Mammary epithelial cell (primary cell): ENCODE data around the gene CYP4A22.
"Not testable (repeated sequence)": the region's sequence is repeated elsewhere in the genome, so short reads cannot be mapped to it uniquely, and the experiment has no call there.

Source experiments
- EZH2 ChIP-seq: IDR thresholded peaks from 2 replicates; pipeline ENCODE4 v1.6.1; 2012; ENCODE audit warnings: low read length, inconsistent platforms, borderline replicate concordance
- TF ChIP-seq, protein P1 (sequence below), 2 donors: IDR thresholded peaks in 1 of 2; conservative IDR thresholded peaks in 1 of 2; 2 replicates each; pipeline ENCODE4 v1.5.1; 2011 to 2012; ENCODE audit warnings: inconsistent platforms in 2 of 2, low read length in 2 of 2, mild to moderate bottlenecking in 2 of 2, control low read depth in 1 of 2, low read depth in 1 of 2; ENCODE audit not compliant: insufficient read depth in 1 of 2; ENCODE audit errors: extremely low read depth in 1 of 2

DNA sequence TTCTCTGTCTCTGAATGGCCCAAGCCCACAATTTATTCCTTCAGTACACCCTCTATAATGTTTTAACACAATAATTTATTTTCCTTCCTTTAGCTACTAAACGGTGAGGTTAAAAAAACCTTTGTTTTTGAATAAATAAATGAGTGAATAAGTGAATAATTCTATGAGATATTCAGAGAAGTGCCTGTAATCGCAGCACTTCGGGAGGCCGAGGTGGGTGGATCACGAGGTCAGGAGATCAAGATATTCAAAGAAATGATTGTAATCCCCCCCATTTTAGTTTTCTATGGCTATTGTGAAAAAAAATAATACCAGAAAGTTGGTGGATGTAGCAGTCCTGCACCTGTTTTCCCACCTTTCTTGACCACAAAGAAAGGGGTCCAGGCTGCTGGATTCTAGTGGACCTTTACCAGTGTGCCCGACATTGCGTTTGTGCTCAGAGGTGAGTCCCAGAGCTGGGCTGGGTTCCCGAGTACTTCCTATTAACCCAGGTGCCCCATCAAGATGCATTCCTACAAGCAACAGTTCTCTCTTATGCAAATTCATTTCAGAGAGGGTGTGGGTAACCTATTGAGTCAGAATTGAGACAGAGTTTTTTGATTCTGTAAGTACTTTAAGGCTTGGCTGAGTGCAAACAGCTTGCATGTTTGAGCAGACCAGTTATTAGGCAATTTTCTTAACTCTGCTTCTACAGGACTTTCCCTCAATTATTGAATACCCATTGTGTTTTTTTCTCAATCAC lies 7.6 kb upstream of the CYP4A22 start:
- TF ChIP-seq, protein P1, sequence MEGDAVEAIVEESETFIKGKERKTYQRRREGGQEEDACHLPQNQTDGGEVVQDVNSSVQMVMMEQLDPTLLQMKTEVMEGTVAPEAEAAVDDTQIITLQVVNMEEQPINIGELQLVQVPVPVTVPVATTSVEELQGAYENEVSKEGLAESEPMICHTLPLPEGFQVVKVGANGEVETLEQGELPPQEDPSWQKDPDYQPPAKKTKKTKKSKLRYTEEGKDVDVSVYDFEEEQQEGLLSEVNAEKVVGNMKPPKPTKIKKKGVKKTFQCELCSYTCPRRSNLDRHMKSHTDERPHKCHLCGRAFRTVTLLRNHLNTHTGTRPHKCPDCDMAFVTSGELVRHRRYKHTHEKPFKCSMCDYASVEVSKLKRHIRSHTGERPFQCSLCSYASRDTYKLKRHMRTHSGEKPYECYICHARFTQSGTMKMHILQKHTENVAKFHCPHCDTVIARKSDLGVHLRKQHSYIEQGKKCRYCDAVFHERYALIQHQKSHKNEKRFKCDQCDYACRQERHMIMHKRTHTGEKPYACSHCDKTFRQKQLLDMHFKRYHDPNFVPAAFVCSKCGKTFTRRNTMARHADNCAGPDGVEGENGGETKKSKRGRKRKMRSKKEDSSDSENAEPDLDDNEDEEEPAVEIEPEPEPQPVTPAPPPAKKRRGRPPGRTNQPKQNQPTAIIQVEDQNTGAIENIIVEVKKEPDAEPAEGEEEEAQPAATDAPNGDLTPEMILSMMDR (conservative IDR thresholded peaks at IDR 0.05 in 1 of 2, IDR thresholded peaks at IDR 0.05 in 1 of 2; ENCODE audit: extremely low read depth in 1 of 2, insufficient read depth in 1 of 2, low read depth in 1 of 2, low read length in 2 of 2): not testable (repeated sequence)
- not testable (repeated sequence) for TF ChIP-seq EZH2
